HepG2 (cell line): ENCODE results near the gene COL27A1. TPM values are rescaled to one million over a fixed set of nuclear protein-coding genes. Genes with fewer than 3 reads are reported as not detected.

Experiments
- ADNP ChIP-seq: sonication (generic); formaldehyde crosslinking; IDR thresholded peaks from 2 replicates; pipeline ENCODE4 v1.4.0; 2020; ENCODE audit warnings: missing genetic modification reagents
- ARNTL ChIP-seq: sonication (generic); formaldehyde crosslinking; IDR thresholded peaks from 2 replicates; pipeline ENCODE4 v1.4.0; 2020; ENCODE audit warnings: mild to moderate bottlenecking, missing genetic modification reagents
- BORCS8-MEF2B ChIP-seq: sonication (generic); formaldehyde crosslinking; IDR thresholded peaks from 2 replicates; pipeline ENCODE4 v1.8.0; 2022; ENCODE audit warnings: mild to moderate bottlenecking, missing genetic modification reagents
- DNMT3B ChIP-seq: conservative IDR thresholded peaks from 2 replicates; pipeline ENCODE4 v1.6.1; 2016; ENCODE audit warnings: missing biosample characterization, control low read depth
- EZH2 ChIP-seq: conservative IDR thresholded peaks from 2 replicates; pipeline ENCODE4 v1.6.1; 2012; ENCODE audit warnings: mild to moderate bottlenecking, low read depth, low read length, moderate library complexity
- FOXC1 ChIP-seq: sonication (generic); formaldehyde crosslinking; IDR thresholded peaks from 2 replicates; pipeline ENCODE4 v1.8.0; 2022; ENCODE audit warnings: mild to moderate bottlenecking, missing genetic modification reagents, borderline replicate concordance
- ISX ChIP-seq: sonication (generic); formaldehyde crosslinking; conservative IDR thresholded peaks from 2 replicates; pipeline ENCODE4 v1.5.0; 2020; ENCODE audit warnings: missing genetic modification reagents
- KDM3A ChIP-seq: IDR thresholded peaks from 2 replicates; pipeline ENCODE4 v1.6.1; 2018; ENCODE audit warnings: low read depth, missing compliant biosample characterization
- MLXIP ChIP-seq: sonication (generic); formaldehyde crosslinking; IDR thresholded peaks from 2 replicates; pipeline ENCODE4 v1.9.0; 2021; ENCODE audit warnings: missing genetic modification reagents, borderline replicate concordance
- RCOR2 ChIP-seq: IDR thresholded peaks from 2 replicates; pipeline ENCODE4 v1.6.1; 2016; ENCODE audit warnings: missing biosample characterization, missing genetic modification reagents
- RFX5 ChIP-seq: IDR thresholded peaks from 2 replicates; pipeline ENCODE4 v1.6.1; 2011; ENCODE audit warnings: low read depth, low read length, improper control_type of control experiment
- SMAD3 ChIP-seq: sonication (generic); formaldehyde crosslinking; IDR thresholded peaks from 2 replicates; pipeline ENCODE4 v1.4.0; 2020; ENCODE audit warnings: missing genetic modification reagents
- TMF1 ChIP-seq: sonication (generic); formaldehyde crosslinking; IDR thresholded peaks from 2 replicates; pipeline ENCODE4 v1.8.1; 2022; ENCODE audit warnings: low read depth, missing genetic modification reagents
- ZBTB7B ChIP-seq: sonication (generic); formaldehyde crosslinking; IDR thresholded peaks from 2 replicates; pipeline ENCODE4 v1.4.0; 2020; ENCODE audit warnings: missing genetic modification reagents
- ZNF224 ChIP-seq: sonication (generic); formaldehyde crosslinking; IDR thresholded peaks from 2 replicates; pipeline ENCODE4 v1.5.0; 2020; ENCODE audit warnings: mild to moderate bottlenecking, missing genetic modification reagents
- ZNF253 ChIP-seq: sonication (generic); formaldehyde crosslinking; IDR thresholded peaks from 2 replicates; pipeline ENCODE4 v1.8.0; 2022; ENCODE audit warnings: mild to moderate bottlenecking, missing genetic modification reagents, borderline replicate concordance
- ZNF446 ChIP-seq: sonication (generic); formaldehyde crosslinking; IDR thresholded peaks from 2 replicates; pipeline ENCODE4 v1.5.0; 2020; ENCODE audit warnings: mild to moderate bottlenecking, missing genetic modification reagents
- ZNF597 ChIP-seq: sonication (generic); formaldehyde crosslinking; IDR thresholded peaks from 2 replicates; pipeline ENCODE4 v1.5.0; 2020; ENCODE audit warnings: missing genetic modification reagents
- ZNF749 ChIP-seq: sonication (generic); formaldehyde crosslinking; IDR thresholded peaks from 2 replicates; pipeline ENCODE4 v1.8.0; 2022; ENCODE audit warnings: mild to moderate bottlenecking, missing genetic modification reagents, moderate library complexity, borderline replicate concordance
- ZNF839 ChIP-seq: sonication (generic); formaldehyde crosslinking; IDR thresholded peaks from 2 replicates; pipeline ENCODE4 v1.4.0; 2020; ENCODE audit warnings: missing genetic modification reagents, mild to moderate bottlenecking, borderline replicate concordance
- ZSCAN25 ChIP-seq: sonication (generic); formaldehyde crosslinking; IDR thresholded peaks from 2 replicates; pipeline ENCODE4 v1.8.0; 2022; ENCODE audit warnings: mild to moderate bottlenecking, missing genetic modification reagents
- polyA plus RNA-seq, 8 experiments: library from polyadenylated mRNA; depleted of rRNA in 3 of 8; stranded (reverse) in 7 of 8; unstranded in 1 of 8; fragments of >200 nt; fragmentation: Illumina TruSeq in 4 of 8; extraction: Trizol in 4 of 8; gene quantifications; 2 replicates each; pipeline versions ENCODE4 v1.2.1 to v1.2.3, GENCODE V29; 2011 to 2016; ENCODE audit warnings: low read depth in 4 of 8, missing spikeins in 1 of 8, mixed read lengths in 1 of 8; ENCODE audit not compliant: insufficient read depth in 1 of 8
- total RNA-seq, 5 experiments: library from RNA; depleted of rRNA; stranded (reverse); fragments of >200 nt; fragmentation: Illumina TruSeq; extraction: Trizol; gene quantifications; 2 replicates each; pipeline ENCODE4 v1.2.3, GENCODE V29; 2016; ENCODE audit warnings: low read depth in 1 of 5
- TF ChIP-seq, protein P1 (sequence below): sonication (generic); formaldehyde crosslinking; IDR thresholded peaks from 2 replicates; pipeline ENCODE4 v1.4.0; 2020; ENCODE audit warnings: missing genetic modification reagents, mild to moderate bottlenecking, borderline replicate concordance
- TF ChIP-seq, protein P2 (sequence below): sonication (generic); formaldehyde crosslinking; IDR thresholded peaks from 2 replicates; pipeline ENCODE4 v1.4.0; 2020; ENCODE audit warnings: missing genetic modification reagents

The COL27A1 gene
- total and polyA plus RNA-seq, 2 of the 13 experiments (the other 11 are each of a cell fraction or from before 2014, with no cell fraction given) = 71.3 to 89.1 TPM

- TF ChIP-seq ZNF253 = no peak
- no peak for TF ChIP-seq RCOR2
- no peak for TF ChIP-seq TMF1 (CRISPR knock-in tag)
- TF ChIP-seq ADNP (CRISPR knock-in tag) = no peak
- peak; percentile 76; the same call in 1 of the 2 replicates for TF ChIP-seq ZSCAN25 (CRISPR knock-in tag)
- TF ChIP-seq ZNF749 (CRISPR knock-in tag) = no peak
- no peak for TF ChIP-seq ISX (CRISPR knock-in tag)
- TF ChIP-seq ARNTL (CRISPR knock-in tag) = no peak
- TF ChIP-seq, protein P1, sequence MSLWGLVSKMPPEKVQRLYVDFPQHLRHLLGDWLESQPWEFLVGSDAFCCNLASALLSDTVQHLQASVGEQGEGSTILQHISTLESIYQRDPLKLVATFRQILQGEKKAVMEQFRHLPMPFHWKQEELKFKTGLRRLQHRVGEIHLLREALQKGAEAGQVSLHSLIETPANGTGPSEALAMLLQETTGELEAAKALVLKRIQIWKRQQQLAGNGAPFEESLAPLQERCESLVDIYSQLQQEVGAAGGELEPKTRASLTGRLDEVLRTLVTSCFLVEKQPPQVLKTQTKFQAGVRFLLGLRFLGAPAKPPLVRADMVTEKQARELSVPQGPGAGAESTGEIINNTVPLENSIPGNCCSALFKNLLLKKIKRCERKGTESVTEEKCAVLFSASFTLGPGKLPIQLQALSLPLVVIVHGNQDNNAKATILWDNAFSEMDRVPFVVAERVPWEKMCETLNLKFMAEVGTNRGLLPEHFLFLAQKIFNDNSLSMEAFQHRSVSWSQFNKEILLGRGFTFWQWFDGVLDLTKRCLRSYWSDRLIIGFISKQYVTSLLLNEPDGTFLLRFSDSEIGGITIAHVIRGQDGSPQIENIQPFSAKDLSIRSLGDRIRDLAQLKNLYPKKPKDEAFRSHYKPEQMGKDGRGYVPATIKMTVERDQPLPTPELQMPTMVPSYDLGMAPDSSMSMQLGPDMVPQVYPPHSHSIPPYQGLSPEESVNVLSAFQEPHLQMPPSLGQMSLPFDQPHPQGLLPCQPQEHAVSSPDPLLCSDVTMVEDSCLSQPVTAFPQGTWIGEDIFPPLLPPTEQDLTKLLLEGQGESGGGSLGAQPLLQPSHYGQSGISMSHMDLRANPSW (CRISPR knock-in tag) = no peak
- TF ChIP-seq, protein P2, sequence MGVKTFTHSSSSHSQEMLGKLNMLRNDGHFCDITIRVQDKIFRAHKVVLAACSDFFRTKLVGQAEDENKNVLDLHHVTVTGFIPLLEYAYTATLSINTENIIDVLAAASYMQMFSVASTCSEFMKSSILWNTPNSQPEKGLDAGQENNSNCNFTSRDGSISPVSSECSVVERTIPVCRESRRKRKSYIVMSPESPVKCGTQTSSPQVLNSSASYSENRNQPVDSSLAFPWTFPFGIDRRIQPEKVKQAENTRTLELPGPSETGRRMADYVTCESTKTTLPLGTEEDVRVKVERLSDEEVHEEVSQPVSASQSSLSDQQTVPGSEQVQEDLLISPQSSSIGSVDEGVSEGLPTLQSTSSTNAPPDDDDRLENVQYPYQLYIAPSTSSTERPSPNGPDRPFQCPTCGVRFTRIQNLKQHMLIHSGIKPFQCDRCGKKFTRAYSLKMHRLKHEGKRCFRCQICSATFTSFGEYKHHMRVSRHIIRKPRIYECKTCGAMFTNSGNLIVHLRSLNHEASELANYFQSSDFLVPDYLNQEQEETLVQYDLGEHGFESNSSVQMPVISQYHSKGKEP = no peak
- TF ChIP-seq FOXC1 (CRISPR knock-in tag) = no peak; the same call in 1 of the 2 replicates
- TF ChIP-seq KDM3A (CRISPR knock-in tag) = peak; percentile 97
- TF ChIP-seq BORCS8-MEF2B (CRISPR knock-in tag) = peak; percentile 71
- 0 out of 2 replicates have a peak, but pooled peaks have one; percentile 60 for TF ChIP-seq ZNF839 (CRISPR knock-in tag)
- no peak for TF ChIP-seq ZNF224
- TF ChIP-seq ZNF597 = no peak
- no peak for TF ChIP-seq DNMT3B
- no peak for TF ChIP-seq RFX5
- 0 out of 2 replicates have a peak, but pooled peaks have one; percentile 80 for TF ChIP-seq SMAD3 (CRISPR knock-in tag)
- no peak for TF ChIP-seq MLXIP (CRISPR knock-in tag)
- TF ChIP-seq ZNF446 (CRISPR knock-in tag) = no peak
- no peak for TF ChIP-seq ZBTB7B (CRISPR knock-in tag)
- TF ChIP-seq EZH2 = no peak
These were observed 47.1 kb upstream of the COL27A1 start (continued) for GRCh38 chr9:114108016-114108833.
